ENCODE results near the gene SEC22C. TPM values are rescaled to one million over a fixed set of nuclear protein-coding genes. Genes with fewer than 3 reads are reported as not detected.

Gene SEC22C
- total RNA-seq, 1 donor from 2014 or later = 55.0 TPM

DNA sequence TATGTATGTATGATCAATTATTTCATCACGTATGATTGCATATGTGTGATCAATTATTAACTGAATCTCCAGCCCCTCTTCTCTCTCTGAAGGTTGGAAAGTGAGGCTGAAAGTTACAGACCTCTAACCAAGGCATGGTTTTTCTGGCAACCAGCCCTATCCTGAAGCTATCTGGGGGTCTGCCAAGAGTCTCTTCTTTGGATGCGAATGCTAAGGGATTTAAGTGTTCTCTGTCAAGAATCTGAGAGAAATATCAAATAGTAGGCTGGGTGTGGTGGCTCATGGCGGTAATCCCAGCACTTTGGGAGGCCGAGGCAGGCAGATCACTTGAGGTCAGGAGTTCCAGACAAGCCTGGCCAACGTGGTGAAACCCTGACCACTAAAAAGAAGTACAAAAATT lies 26.8 kb upstream of the SEC22C start:
- Histone ChIP-seq H3K4me3 (ENCODE audit: low read depth, low read length) (no peak overlapping the region), H3K27me3 (ENCODE audit: control insufficient read depth, insufficient read depth, low read length) (no peaks in the 10 kb centered on the region), H3K36me3 (ENCODE audit: control insufficient read depth, insufficient read depth, low read length) (no peaks in the 10 kb centered on the region)
- DNase-seq (ENCODE audit: low read depth) = no peak
- no peak for TF ChIP-seq CTCF (IDR thresholded peaks at IDR 0.05; ENCODE audit: insufficient read depth, low read length, severe bottlenecking)
- no peak for FAIRE-seq

DNA sequence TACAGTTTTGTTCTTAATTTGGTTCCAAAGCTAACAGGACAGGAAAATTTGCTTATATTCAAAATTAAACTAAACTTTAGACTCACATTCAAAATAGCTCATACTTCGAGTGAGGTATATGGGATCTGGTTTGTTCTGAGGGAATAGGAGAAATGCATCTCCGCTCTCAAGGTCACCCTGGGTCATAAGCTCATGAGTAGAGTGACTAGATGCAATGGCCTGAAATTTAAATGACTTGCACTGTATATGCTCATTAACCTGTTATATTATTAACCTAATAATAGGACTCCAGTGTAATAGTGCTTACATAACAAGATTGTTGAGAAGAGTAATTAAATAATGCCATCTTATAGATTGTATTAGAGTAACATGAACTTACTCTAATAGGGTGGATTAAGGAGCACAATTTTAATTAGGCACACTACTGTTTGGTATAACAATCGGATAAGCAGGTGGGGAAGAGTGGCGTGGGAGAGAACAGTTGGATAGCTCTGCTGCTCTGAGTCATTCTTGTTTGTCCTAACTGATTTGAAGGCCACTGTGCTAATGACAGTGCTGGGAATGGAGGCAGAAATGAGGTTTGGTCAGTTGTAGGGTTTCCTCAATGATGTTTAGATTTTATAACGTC lies 23.9 kb upstream of the SEC22C start:
- no peak for TF ChIP-seq CTCF (IDR thresholded peaks at IDR 0.05; ENCODE audit: insufficient read depth, low read length, severe bottlenecking)
- H3K36me3 ChIP-seq (ENCODE audit: control insufficient read depth, insufficient read depth, low read length) = no peaks in the 10 kb centered on the region
- H3K4me3 ChIP-seq (ENCODE audit: low read depth, low read length) = no peak overlapping the region
- H3K27me3 ChIP-seq (ENCODE audit: control insufficient read depth, insufficient read depth, low read length) = no peaks in the 10 kb centered on the region
- FAIRE-seq (no peak), DNase-seq (ENCODE audit: low read depth) (no peak)

GRCh38 chr3:42602961-42603360 lies 21.2 kb upstream of the SEC22C start:
- FAIRE-seq = no peak
- Histone ChIP-seq H3K36me3 (ENCODE audit: control insufficient read depth, insufficient read depth, low read length) (no peaks in the 10 kb centered on the region), H3K27me3 (ENCODE audit: control insufficient read depth, insufficient read depth, low read length) (no peaks in the 10 kb centered on the region), H3K4me3 (ENCODE audit: low read depth, low read length) (no peak overlapping the region)
- no peak for DNase-seq (ENCODE audit: low read depth)
- TF ChIP-seq CTCF (IDR thresholded peaks at IDR 0.05; ENCODE audit: insufficient read depth, low read length, severe bottlenecking) = no peak

GRCh38 chr3:42601896-42602581 lies 20.3 kb upstream of the SEC22C start:
- peak; percentile 33 for DNase-seq (ENCODE audit: low read depth)
- no peaks in the 10 kb centered on the region for H3K36me3 ChIP-seq (ENCODE audit: control insufficient read depth, insufficient read depth, low read length)

GRCh38 chr3:42600958-42601675 lies 19.4 kb upstream of the SEC22C start:
- TF ChIP-seq CTCF (IDR thresholded peaks at IDR 0.05; ENCODE audit: insufficient read depth, low read length, severe bottlenecking) = peak; percentile 23
- H3K27me3 ChIP-seq (ENCODE audit: control insufficient read depth, insufficient read depth, low read length) = no peaks in the 10 kb centered on the region
- H3K4me3 ChIP-seq (ENCODE audit: low read depth, low read length) = peak overlapping the region; percentile 92
- FAIRE-seq = no peak
- DNase-seq (ENCODE audit: low read depth) = peak; percentile 60
- H3K36me3 ChIP-seq (ENCODE audit: control insufficient read depth, insufficient read depth, low read length) = no peaks in the 10 kb centered on the region

More at GRCh38 chr3:42601896-42602581, 20.3 kb upstream of the SEC22C start:
- Histone ChIP-seq H3K4me3 (ENCODE audit: low read depth, low read length) (peak overlapping the region; percentile 92), H3K27me3 (ENCODE audit: control insufficient read depth, insufficient read depth, low read length) (no peaks in the 10 kb centered on the region)
- no peak for FAIRE-seq
- TF ChIP-seq CTCF (IDR thresholded peaks at IDR 0.05; ENCODE audit: insufficient read depth, low read length, severe bottlenecking) = no peak

Data from bronchial epithelial cell (primary cell).